Measurements from ENCODE around the gene VARS2.

DNA sequence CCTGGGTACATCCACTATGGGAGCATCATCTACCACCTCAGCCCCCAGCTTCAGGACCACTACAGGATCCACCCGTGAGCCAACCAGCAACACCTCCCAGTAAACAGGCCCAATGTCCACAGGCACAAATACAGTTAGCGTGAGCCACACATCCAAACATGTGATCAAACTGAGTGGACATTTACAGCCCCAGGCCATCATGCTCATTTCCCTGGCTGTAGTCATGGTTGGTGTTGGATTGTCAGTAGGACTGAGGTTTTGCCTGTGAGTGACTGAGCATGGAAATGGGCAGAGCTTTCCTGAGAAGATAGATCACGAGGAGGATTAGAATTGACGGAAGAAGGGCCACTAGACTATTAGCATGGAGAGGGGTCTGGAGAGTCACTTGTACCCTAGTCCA, 58.8 kb downstream of the VARS2 start:
- TF ChIP-seq, protein P1, sequence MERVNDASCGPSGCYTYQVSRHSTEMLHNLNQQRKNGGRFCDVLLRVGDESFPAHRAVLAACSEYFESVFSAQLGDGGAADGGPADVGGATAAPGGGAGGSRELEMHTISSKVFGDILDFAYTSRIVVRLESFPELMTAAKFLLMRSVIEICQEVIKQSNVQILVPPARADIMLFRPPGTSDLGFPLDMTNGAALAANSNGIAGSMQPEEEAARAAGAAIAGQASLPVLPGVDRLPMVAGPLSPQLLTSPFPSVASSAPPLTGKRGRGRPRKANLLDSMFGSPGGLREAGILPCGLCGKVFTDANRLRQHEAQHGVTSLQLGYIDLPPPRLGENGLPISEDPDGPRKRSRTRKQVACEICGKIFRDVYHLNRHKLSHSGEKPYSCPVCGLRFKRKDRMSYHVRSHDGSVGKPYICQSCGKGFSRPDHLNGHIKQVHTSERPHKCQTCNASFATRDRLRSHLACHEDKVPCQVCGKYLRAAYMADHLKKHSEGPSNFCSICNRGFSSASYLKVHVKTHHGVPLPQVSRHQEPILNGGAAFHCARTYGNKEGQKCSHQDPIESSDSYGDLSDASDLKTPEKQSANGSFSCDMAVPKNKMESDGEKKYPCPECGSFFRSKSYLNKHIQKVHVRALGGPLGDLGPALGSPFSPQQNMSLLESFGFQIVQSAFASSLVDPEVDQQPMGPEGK (CRISPR knock-in tag; IDR thresholded peaks at IDR 0.05; ENCODE audit: borderline replicate concordance): no peak
- TF ChIP-seq SNAI2 (CRISPR knock-in tag; IDR thresholded peaks at IDR 0.05): no peak
- TF ChIP-seq RARB (CRISPR knock-in tag; IDR thresholded peaks at IDR 0.05): no peak
- TF ChIP-seq GLIS3 (CRISPR knock-in tag; IDR thresholded peaks at IDR 0.05): no peak
- TF ChIP-seq OSR1 (CRISPR knock-in tag; IDR thresholded peaks at IDR 0.05): no peak
- no peak for TF ChIP-seq ISL1 (CRISPR knock-in tag; IDR thresholded peaks at IDR 0.05)
- TF ChIP-seq ZFP3 (CRISPR knock-in tag; IDR thresholded peaks at IDR 0.05): no peak
- TF ChIP-seq ZFP30 (CRISPR knock-in tag; IDR thresholded peaks at IDR 0.05): no peak
- no peak for TF ChIP-seq CREB5 (CRISPR knock-in tag; IDR thresholded peaks at IDR 0.05; ENCODE audit: low read depth)
- TF ChIP-seq, protein P2, sequence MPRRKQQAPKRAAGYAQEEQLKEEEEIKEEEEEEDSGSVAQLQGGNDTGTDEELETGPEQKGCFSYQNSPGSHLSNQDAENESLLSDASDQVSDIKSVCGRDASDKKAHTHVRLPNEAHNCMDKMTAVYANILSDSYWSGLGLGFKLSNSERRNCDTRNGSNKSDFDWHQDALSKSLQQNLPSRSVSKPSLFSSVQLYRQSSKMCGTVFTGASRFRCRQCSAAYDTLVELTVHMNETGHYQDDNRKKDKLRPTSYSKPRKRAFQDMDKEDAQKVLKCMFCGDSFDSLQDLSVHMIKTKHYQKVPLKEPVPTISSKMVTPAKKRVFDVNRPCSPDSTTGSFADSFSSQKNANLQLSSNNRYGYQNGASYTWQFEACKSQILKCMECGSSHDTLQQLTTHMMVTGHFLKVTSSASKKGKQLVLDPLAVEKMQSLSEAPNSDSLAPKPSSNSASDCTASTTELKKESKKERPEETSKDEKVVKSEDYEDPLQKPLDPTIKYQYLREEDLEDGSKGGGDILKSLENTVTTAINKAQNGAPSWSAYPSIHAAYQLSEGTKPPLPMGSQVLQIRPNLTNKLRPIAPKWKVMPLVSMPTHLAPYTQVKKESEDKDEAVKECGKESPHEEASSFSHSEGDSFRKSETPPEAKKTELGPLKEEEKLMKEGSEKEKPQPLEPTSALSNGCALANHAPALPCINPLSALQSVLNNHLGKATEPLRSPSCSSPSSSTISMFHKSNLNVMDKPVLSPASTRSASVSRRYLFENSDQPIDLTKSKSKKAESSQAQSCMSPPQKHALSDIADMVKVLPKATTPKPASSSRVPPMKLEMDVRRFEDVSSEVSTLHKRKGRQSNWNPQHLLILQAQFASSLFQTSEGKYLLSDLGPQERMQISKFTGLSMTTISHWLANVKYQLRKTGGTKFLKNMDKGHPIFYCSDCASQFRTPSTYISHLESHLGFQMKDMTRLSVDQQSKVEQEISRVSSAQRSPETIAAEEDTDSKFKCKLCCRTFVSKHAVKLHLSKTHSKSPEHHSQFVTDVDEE (CRISPR knock-in tag; IDR thresholded peaks at IDR 0.05): no peak
- TF ChIP-seq TCF4 (CRISPR knock-in tag; IDR thresholded peaks at IDR 0.05; ENCODE audit: borderline replicate concordance): no peak
- TF ChIP-seq ESRRG (CRISPR knock-in tag; IDR thresholded peaks at IDR 0.05): no peak
- TF ChIP-seq ZNF70 (CRISPR knock-in tag; IDR thresholded peaks at IDR 0.05): no peak

All from SK-N-SH treated with all-trans-retinoic acid at 6 μM for 48 hours (cell line).